ENCODE measurements around the gene MOCOS. TPM values are rescaled to one million over a fixed set of nuclear protein-coding genes. Genes with fewer than 3 reads are reported as not detected.

The MOCOS gene
- total and polyA plus RNA-seq, 9 donors = 5.4 to 35.5 (median 8.8) TPM

GRCh38 chr18:36273347-36273746 lies 86.0 kb downstream of the MOCOS start:
- H3K4me1 ChIP-seq (ENCODE audit: insufficient read depth) = no peaks in the 10 kb centered on the region
- WGBS, 3 donors = 94 to 95% (median 95%) methylated on average over 8 of the region's 8 CpGs
- H3K27me3 ChIP-seq = no peaks in the 10 kb centered on the region
- no peak overlapping the region for H3K27ac ChIP-seq
- TF ChIP-seq, protein P1, sequence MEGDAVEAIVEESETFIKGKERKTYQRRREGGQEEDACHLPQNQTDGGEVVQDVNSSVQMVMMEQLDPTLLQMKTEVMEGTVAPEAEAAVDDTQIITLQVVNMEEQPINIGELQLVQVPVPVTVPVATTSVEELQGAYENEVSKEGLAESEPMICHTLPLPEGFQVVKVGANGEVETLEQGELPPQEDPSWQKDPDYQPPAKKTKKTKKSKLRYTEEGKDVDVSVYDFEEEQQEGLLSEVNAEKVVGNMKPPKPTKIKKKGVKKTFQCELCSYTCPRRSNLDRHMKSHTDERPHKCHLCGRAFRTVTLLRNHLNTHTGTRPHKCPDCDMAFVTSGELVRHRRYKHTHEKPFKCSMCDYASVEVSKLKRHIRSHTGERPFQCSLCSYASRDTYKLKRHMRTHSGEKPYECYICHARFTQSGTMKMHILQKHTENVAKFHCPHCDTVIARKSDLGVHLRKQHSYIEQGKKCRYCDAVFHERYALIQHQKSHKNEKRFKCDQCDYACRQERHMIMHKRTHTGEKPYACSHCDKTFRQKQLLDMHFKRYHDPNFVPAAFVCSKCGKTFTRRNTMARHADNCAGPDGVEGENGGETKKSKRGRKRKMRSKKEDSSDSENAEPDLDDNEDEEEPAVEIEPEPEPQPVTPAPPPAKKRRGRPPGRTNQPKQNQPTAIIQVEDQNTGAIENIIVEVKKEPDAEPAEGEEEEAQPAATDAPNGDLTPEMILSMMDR (IDR thresholded peaks at IDR 0.05) = no peak
- TF ChIP-seq EP300 (IDR thresholded peaks at IDR 0.05) (no peak), POLR2A (IDR thresholded peaks at IDR 0.05) (no peak)
- no peak for DNase-seq
- no peak overlapping the region for H3K4me3 ChIP-seq
- H3K9me3 ChIP-seq = no peaks in the 10 kb centered on the region
- no peaks in the 10 kb centered on the region for H3K36me3 ChIP-seq
- intact Hi-C loops (cut with DNase I) = loop anchor here in 1 of 4 donors (5.0 kb wide), 1 partner anchor 166 kb away; no protein-coding TSS in a partner anchor

DNA sequence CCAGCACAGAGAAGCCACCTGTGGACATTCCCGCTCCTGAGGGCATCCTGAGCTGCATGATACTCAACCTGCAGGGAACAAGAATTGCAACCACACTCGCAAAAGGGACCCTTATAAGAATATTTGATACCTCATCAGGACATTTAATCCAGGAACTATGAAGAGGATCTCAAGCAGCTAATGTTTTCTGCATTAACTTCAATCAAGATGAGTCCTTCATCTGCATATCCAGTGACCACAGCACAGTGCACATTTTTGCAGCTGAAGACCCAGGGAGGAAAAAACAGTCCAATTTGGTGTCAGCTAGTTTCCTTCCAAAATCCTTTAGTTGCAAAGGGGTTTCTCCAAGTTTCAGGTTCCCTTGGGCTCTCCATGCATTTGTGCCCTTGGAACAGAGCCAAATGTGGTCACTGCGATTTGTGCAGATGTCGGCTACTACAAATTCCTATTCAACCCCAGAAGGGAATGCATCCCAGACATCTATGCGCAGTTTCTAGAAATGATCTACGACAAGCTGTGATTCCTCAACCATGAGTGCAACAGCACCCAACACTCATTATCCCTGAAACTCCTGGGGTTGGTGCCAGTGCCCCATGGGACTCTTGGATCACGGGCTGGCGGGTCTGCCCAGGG lies 86.9 kb downstream of the MOCOS start:
- Histone ChIP-seq H3K27ac (no peak overlapping the region), H3K4me1 (ENCODE audit: insufficient read depth) (no peaks in the 10 kb centered on the region), H3K4me3 (no peak overlapping the region), H3K9me3 (no peaks in the 10 kb centered on the region), H3K27me3 (no peaks in the 10 kb centered on the region), H3K36me3 (no peaks in the 10 kb centered on the region)
- no peak for DNase-seq
- intact Hi-C loops (cut with DNase I) = loop anchor here in 1 of 4 donors (5.0 kb wide), 1 partner anchor 167 kb away; no protein-coding TSS in a partner anchor
- TF ChIP-seq POLR2A (IDR thresholded peaks at IDR 0.05) (no peak), EP300 (IDR thresholded peaks at IDR 0.05) (no peak)
- TF ChIP-seq, protein P1 (IDR thresholded peaks at IDR 0.05) = no peak
- 91 to 95% (median 95%) methylated on average over 8 of the region's 8 CpGs for WGBS, 3 donors

DNA sequence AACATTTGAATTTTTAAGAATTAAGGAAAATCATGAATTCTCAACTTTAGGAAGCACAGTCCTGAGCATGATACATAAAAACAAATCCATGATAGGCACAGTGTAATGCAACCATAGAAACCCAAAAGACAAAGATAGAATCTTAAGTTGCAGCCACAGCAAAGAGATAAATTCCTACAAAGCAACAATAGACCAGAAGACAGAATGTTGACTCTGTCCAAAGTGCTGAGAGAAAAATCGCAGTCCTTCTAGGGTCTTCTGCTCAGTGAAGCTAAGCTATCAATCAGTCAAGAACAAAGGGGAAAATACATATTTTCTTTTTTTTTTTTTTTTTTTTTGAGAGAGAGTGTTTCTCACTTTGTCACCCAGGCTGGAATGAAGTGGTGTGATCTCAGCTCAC lies 88.3 kb downstream of the MOCOS start:
- H3K27me3 ChIP-seq = no peaks in the 10 kb centered on the region
- intact Hi-C loops (cut with DNase I) = no loop called here
- no peaks in the 10 kb centered on the region for H3K9me3 ChIP-seq
- WGBS, 3 donors = 85 to 90% (median 86%) methylated on average over 1 of the region's 1 CpG
- no peaks in the 10 kb centered on the region for H3K4me1 ChIP-seq (ENCODE audit: insufficient read depth)
- DNase-seq = no peak
- TF ChIP-seq, protein P1 (IDR thresholded peaks at IDR 0.05) = no peak
- H3K36me3 ChIP-seq = no peaks in the 10 kb centered on the region
- H3K27ac ChIP-seq = no peak overlapping the region
- H3K4me3 ChIP-seq = no peak overlapping the region

DNA sequence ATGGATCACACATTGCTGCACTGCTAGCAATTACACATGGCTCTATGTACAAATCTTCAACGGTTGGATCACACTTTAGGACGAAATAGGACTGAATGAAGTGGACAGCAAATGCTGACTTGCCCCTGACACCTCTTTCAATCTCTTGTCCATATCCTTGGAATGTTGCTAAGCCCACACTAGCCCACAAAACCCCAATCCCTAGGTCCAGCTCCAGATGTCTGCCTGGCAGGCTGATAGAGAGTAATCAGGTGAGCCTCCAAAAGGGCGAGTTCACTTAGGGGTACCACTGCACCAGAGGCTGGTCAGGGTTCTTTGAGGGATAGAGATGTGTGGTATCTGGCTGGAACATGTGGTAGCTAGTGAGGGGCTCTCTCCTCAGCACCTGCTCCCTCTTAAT lies 91.7 kb downstream of the MOCOS start:
- DNase-seq = no peak
- H3K36me3 ChIP-seq = no peaks in the 10 kb centered on the region
- 78 to 84% (median 81%) methylated on average over 3 of the region's 3 CpGs for WGBS, 3 donors
- no peak for TF ChIP-seq POLR2A (IDR thresholded peaks at IDR 0.05)
- TF ChIP-seq EP300 (IDR thresholded peaks at IDR 0.05) = no peak
- TF ChIP-seq, protein P1 (IDR thresholded peaks at IDR 0.05) = no peak
- H3K27ac ChIP-seq = no peak overlapping the region
- no peaks in the 10 kb centered on the region for H3K27me3 ChIP-seq
- H3K4me1 ChIP-seq (ENCODE audit: insufficient read depth) = no peaks in the 10 kb centered on the region
- no peaks in the 10 kb centered on the region for H3K9me3 ChIP-seq
- intact Hi-C loops (cut with DNase I) = no loop called here
- no peak overlapping the region for H3K4me3 ChIP-seq

Measured in ovary (tissue), 9 donors.